ENCODE data around the gene TMEM17.

The TMEM17 gene

GRCh38 chr2:62506421-62506750 is 391 bp upstream of the TMEM17 start:
- no peak for DNase-seq

- no peak for DNase-seq
Observed at GRCh38 chr2:62505109-62505749, 766 bp downstream of the TMEM17 start.

DNA sequence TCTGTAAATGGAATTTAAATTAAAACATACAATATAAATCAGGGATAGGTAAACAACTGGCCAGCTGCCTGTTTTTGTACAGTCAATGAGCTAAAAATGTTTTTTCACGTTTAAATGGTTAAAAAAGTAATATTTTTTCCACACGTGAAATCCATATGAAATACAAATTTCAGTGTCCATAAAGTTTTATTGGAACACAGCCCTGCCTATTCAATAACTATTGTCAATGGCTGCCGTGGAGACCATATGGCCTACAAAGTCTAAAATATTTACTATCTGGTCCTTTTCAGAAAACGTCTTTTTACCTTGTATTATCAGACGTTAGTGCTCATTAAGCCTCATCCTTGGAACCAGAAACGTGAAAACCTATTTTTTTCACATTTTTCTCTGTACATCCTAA is 1.3 kb downstream of the TMEM17 start:
- DNase-seq = no peak

DNA sequence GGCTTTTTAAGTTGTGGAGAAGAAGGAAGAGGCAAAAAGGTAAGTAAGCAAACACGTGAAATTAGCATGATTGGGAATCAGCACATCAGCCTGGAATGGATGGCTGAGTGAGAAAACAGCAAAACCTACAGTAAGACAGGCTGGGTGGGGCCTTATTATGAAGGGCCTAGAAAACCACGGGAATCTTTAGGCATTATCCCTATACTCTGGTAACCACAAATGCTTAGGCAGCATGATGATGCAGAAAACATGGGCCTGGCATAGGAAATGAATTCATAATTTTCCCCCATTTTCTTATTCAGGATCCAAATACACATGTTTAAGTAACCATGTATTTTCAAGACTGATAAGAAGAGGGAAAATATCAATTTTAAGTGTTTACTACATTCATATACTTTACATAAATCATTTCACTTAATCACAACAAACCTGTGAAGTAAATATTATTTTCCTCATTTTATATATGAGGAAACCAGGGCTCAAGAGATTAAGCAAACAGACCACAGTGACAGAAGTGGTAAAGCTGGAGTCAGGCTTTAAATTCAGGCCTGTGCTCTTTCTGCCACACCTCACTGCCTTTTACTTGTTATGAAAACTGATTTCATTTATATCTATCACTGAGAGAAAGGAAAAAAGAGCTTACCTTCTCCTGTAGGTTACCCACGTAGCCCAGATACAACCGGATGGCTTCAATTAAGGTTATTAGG is 4.0 kb downstream of the TMEM17 start:
- no peak for DNase-seq

GRCh38 chr2:62501069-62501468 is 4.9 kb downstream of the TMEM17 start:
- no peak for DNase-seq

DNA sequence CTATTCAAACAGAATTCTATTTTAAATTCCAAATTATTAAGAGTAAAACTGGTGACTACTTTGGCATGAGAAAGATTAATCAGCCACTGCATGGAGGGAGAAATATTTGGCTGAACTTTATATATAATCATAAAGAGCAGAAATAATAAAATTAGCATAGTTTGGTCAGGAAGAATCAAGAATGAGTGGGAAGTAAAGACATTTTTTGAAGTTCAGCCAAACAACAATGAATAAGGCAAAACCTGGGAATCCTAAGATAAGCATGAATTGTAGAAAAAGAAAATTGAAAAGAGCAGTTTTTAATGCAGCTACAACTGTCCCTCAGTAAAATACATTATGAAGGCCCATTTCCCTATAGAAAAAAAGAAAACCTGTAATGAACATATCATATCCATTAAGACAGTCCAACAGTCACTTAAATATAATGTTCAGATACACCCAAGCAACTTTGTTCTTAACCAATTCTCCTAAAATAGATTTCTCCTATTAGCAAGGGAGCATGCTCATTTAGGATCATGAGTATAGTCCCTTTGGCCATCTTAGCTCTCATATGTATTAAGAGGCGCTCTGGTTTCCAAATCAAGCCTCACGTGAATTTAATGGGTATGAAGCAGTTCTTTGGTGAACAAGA is 6.5 kb downstream of the TMEM17 start:
- DNase-seq = no peak

DNA sequence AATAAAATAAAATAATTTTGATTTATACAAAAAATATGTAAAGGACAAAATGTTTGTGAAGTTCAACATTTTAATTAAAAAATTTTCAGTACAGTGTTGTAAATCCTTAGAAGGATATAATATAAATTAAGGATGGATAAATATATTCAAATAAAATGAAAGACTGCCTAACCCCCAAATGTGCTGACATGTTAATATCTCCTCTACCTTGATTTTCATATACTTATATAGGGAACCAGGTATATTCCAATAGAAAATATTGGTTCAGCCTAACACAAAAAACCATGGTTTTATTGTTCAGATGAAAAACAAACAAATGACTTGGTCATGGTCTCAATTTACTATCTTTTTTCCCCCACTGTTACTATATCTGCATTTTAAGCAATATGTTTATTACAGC is 7.3 kb downstream of the TMEM17 start:
- DNase-seq = no peak

DNA sequence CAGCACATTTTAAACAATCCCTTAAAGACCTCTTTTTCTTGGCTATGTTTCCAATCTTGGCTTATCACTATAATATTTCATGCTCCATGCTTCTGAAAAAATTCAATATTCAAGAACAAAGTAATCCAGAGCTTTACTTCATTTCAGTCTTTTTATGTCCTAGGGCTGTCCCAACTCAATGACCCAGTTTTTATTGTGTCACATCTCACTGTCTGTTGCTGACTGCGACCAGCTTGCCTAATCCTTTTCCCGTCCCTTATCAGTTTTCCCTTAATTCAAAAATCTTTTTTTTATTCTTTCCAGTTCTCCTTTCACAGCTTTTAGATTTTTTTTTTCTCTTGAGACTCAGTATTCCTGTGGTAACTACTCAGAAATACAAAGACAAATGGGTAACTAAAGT is 10.2 kb downstream of the TMEM17 start:
- DNase-seq = no peak

DNA sequence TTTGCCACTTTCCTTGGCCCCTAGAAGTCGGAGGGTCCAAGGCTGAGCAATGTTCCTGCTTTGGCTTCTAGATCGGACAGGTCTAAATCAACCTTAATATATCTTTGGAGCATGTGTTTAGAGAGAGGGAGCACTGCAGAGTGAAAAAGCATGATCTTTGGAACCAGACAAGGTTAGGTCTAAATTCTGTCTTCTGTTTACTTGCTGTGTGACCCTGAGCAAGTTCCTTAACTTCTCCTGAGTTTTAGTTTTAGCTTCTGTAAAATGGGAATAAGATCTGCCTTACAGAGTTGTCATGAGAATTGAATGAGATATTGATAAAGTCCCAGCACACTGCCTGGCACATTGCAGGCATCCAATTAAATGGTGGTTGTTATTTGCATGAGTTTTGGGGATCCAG is 13.9 kb downstream of the TMEM17 start:
- DNase-seq = no peak

GRCh38 chr2:62489702-62490101 is 16.3 kb downstream of the TMEM17 start:
- DNase-seq = no peak

- DNase-seq = no peak
Observed at GRCh38 chr2:62489162-62489561, 16.8 kb downstream of the TMEM17 start.

GRCh38 chr2:62486439-62486765 is 19.6 kb downstream of the TMEM17 start:
- DNase-seq = no peak

DNA sequence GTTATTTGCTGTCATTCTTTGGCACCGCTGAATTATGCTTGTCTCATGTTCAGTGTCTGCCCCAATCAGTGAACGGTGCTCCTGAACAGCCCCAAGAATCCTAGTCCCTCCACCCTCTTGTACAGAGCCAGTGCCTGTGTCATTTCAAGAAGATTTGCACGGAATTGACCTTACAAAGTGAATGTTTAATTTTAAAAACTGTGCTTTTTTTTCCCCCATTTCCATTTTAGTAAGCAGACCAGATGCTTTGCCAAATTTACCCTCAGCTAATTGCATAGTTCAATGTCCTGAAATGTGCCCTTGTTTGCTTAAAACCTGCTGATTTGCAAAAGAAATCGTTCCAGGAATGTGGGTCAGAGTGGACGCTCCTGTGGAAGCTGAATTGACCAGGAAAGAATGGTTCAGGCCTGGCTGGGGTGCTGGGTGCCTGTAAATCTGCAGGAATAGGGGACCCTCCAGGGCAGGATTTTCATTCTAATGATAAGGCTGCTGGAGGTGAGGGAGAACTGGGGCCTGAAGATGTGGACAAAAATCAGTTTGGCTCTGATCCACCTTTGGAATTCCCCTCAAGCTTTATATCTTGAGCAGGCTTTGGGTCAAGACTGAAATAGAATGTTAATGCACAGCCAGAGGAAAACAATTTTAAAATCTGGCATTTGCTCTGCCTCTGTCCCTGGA is 20.1 kb downstream of the TMEM17 start:
- no peak for DNase-seq

DNA sequence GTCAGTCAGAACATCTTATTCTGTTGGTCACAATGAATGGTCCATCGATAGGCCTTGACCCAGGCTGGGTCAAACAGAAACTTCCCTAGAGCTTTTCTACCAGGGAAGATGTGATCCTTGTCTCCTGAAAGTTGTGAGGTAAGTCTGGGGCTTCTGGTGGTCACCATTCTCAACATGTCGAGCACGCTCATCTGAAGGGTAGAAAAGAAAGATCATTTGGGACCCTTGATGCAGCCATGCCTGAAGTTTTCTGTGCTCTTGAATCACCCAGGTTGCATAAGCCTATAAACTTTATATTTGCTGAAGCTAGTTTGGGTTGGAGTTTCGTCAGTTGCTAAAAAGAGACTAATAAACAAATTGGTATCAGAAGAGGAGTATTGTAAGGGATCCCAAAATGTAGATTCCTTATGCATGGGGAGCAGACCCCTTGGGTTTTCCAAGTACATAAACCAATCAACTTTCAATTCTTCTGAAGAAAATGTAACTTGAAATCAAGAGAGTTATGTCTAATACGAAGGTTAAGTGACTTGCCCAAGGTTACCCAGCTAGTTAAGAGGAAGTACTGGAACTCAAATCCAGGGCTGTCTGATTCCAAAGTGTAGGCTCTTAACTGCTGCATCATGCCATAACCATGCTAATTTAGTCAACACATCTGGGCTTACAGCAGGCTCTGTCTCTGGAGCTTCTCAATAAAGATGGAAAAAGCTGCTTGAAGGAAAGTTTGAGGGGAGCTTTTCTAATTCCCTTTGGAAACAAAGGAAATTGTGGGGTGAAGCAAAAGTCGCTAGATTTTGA is 23.2 kb downstream of the TMEM17 start:
- no peak for DNase-seq

GRCh38 chr2:62479917-62480316 is 26.1 kb downstream of the TMEM17 start:
- no peak for DNase-seq

- peak; percentile 7 for DNase-seq
Observed at GRCh38 chr2:62478093-62478580, 27.9 kb downstream of the TMEM17 start.

- DNase-seq = no peak
Observed at GRCh38 chr2:62477573-62477972, 28.4 kb downstream of the TMEM17 start.

DNA sequence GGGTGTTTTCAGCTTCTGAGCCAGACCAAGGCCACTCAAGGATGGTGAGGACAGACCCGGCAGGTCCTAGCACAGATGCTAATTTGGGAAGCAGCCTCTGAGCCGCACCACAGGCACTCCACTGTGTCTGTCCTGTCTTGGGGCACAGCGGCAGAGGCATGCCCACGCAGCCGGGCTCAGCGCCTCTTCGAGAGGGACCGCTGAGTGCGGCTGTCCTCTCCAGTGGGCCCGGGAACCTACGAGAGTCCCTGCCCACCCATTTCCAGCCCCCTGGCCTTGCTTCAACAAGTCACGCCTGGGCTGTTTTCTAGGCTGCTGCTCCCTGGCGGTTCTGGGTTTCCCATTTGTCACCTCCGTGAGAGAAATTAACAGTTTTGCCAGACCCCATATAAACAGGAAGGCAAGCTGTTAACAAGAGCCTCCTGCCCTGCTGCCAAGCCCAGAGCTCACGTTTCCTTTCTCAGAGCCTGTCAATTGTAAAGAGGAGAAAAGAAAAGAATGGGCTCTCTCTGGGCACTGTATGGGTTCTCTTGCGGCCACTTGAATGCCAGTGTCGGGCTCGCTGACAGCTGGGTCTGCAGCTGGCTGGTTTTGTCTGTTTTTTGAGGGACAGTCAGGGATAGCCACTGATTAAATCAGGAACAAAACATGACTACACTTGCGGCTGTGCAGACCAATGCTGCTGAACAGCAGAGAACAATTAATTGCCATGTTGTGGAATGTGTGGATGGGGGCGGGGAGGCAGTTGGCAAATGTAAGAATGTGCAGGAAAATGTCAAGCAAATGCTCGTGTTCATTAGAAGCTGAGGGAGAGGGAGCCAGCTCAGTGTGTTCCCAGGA is 30.6 kb downstream of the TMEM17 start:
- peak; percentile 3 for DNase-seq

DNA sequence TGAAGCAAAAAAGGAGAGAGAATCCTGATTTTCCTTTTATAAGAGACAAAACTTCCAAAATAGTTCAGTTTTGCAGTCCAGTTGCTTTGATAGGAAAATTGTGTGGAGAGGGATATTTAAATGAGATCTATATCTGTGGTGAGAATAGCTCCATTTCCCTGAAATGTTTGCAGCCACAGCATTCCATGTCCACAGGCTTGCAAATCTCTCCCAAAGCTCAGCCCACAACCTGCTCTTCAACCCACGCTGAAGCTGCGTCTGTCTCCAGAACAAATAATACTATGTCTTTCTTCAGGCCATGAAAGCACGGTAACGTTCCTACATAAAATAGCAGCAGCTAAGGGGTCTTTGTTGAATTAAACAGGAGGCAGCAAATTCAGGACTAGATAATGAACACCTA is 31.8 kb downstream of the TMEM17 start:
- no peak for DNase-seq

DNA sequence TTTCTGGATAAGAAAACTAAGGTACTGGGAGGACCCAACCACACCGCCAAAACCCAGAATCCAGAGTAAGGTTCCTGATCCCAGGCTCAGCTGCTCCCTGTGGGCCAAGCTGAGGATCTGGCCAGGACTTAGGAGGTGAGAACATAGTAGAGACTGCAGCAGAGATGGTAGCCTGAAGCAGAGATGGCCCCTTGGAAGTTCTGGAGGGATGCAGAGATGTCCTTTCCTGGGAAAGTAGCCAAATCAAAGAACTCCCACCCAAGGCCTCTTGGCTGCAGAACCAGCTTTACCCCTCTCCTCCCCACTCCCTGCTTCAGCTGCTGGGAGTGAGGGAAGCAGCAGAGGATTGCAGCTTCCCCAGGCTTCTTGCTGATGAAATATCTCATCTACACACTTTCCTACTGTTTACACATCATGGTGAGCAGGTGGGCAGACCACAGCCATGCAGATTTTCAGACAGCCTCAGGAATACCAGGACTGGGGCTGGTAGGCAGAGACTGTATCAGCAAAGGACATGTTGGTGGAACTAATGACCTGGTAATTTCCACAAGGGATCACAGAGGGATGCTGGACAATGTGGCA is 32.7 kb downstream of the TMEM17 start:
- no peak for DNase-seq

DNA sequence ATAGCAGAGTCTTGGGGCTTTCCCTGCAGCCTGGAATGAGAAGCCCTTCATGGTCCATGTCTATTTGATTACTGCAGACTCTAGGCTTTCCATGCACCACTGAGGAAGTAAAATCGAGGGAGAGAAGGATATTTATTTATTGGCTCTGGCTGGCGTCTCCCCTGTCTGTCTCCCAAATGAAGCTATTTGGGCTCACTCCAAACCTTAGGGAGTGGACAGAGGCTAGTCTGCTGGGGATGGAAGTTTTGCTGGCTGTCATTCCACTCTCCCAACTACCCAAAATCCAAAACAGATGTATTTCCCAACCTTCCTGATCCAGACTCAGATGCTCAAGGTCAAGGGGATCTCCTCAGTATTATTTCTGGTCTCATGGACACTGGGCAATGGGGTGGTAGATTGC is 33.7 kb downstream of the TMEM17 start:
- no peak for DNase-seq

DNA sequence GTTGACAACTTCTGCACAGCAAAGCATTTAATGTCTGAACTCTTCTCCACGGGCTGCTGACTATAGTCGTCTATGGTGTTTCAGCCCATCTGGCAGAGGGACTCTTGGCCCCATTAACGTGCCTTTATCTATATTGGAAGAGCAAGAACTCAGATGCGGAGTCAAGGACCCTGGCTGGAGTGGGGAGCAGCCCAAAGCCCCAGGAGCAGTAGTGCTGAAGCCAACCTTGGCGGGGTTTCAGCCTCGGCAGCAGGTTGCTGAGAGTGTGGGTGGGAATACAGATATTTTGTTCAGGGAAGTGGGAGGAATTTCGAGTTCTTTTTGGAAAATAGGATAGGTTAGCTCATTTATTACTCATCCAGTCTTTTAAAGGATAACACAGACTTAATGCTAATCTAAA is 34.2 kb downstream of the TMEM17 start:
- no peak for DNase-seq

All from KG1 (cell line).